AG04450 (cell line): Measurements from ENCODE around the gene SELENON. TPM values are rescaled to one million over a fixed set of nuclear protein-coding genes. Genes with fewer than 3 reads are reported as not detected.

Experiments used
- CTCF ChIA-PET: fragments of 300-600, 350-600 bp; formaldehyde crosslinking; extraction: SDS; loops from one replicate; lab custom pipeline; 2022; ENCODE audit warnings: antibody characterized with exemption, inconsistent platforms; lab: Charles Lee
- POLR2A ChIA-PET: fragments of 350-600 bp; formaldehyde crosslinking; extraction: SDS; loops from one replicate; lab custom pipeline; 2021; ENCODE audit warnings: antibody characterized with exemption, inconsistent platforms; lab: Yijun Ruan, JAX
- DNase-seq: peaks from one replicate; pipeline ENCODE4 v3.0.0-alpha.2; 2011; ENCODE audit warnings: low read depth, low spot score
- H3K27ac ChIP-seq: one replicate; pipeline ENCODE4 v1.5.1; 2012; ENCODE audit warnings: low read depth, low read length, control low read depth
- H3K27me3 ChIP-seq: one replicate; pipeline ENCODE4 v1.6.0; 2012; ENCODE audit warnings: low read length; ENCODE audit not compliant: control insufficient read depth, insufficient read depth
- H3K4me3 ChIP-seq: 2 replicates; pipeline ENCODE4 v1.5.1; 2011; ENCODE audit warnings: mild to moderate bottlenecking, low read depth, low read length, control low read depth
- H3K9me3 ChIP-seq: 2 replicates; pipeline ENCODE4 v1.5.1; 2012; ENCODE audit warnings: low read length; ENCODE audit not compliant: control insufficient read depth, insufficient read depth
- polyA plus RNA-seq: library from polyadenylated mRNA; depleted of rRNA; stranded (reverse); fragments of >200 nt; gene quantifications from 2 replicates; pipeline ENCODE4 v1.2.3, GENCODE V29; 2011
- TF ChIP-seq, protein P1 (sequence below): IDR thresholded peaks from 2 replicates; pipeline ENCODE4 v1.5.1; 2011; ENCODE audit warnings: low read depth, low read length, control low read depth, inconsistent platforms

Gene SELENON
- polyA plus RNA-seq, 1 experiment = 36.3 TPM

DNA sequence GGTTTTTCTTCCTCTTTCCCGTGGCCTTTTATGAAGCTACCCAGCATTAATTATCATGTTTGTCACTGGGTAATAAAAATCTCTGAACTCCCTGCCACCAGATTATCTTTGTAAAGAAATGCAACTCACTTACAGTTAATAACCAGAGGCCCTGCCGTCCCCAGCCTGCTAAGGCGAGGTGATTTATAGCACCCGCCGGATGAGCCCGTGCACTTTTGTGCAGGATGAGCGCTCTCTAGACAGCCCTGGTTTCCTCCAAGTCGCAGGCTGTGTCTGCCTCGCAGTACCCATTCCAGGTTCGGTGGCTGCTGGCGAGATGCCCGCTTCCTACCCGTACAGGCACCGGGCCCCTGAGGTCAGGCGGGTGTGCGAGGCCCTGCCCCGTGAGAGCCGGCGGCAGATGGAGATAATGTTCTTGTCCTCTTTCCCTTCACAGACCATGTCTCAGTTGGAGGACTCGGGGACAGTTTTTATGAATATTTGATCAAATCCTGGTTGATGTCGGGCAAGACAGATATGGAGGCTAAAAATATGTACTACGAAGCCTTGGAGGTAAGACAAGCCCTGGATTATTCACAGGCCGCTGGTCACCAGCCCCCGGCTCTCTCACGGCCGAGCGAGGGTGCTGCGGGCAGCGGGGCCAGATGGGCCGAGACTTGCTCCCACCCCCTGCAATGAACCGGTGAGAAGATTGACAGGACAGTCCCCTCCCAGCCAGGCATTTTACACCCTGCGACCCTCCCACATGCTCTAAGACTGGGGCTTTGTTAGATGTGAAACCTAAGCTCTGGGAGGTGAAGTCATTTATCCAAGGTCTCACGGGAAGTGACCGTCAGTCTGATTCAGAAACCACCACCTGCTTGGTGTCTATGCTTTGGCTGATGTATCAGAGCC lies 28.5 kb upstream of the SELENON start:
- no peak for DNase-seq
- Histone ChIP-seq H3K4me3 (no peak overlapping the region), H3K27ac (no peak overlapping the region), H3K9me3 (no peaks in the 10 kb centered on the region), H3K27me3 (peaks cover 3% of the 10 kb centered on the region)
- TF ChIP-seq, protein P1, sequence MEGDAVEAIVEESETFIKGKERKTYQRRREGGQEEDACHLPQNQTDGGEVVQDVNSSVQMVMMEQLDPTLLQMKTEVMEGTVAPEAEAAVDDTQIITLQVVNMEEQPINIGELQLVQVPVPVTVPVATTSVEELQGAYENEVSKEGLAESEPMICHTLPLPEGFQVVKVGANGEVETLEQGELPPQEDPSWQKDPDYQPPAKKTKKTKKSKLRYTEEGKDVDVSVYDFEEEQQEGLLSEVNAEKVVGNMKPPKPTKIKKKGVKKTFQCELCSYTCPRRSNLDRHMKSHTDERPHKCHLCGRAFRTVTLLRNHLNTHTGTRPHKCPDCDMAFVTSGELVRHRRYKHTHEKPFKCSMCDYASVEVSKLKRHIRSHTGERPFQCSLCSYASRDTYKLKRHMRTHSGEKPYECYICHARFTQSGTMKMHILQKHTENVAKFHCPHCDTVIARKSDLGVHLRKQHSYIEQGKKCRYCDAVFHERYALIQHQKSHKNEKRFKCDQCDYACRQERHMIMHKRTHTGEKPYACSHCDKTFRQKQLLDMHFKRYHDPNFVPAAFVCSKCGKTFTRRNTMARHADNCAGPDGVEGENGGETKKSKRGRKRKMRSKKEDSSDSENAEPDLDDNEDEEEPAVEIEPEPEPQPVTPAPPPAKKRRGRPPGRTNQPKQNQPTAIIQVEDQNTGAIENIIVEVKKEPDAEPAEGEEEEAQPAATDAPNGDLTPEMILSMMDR = no peak
- ChIA-PET CTCF (no interaction called here), POLR2A (no interaction called here)

DNA sequence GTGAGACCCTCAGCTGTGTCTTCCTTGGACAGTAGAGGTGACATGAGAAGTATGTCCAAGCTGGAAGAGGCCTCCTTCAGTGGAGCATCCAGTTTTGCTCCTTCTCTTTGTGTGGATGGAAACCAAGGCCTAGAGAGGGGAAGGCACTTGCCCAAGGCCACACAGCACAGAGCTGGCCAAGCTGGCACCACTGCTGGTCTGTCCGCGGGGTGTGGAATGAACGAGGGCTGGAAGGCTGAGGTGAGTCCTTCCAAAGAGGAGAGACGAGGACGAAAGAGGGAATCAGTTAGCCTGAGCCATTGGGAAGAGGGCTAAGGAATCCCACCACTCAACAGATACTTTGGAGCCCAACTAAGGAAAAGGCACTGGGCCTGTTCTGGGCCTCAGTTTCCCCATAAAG lies 27.8 kb upstream of the SELENON start:
- H3K27ac ChIP-seq = no peak overlapping the region
- POLR2A ChIA-PET = no interaction called here
- H3K9me3 ChIP-seq = no peaks in the 10 kb centered on the region
- CTCF ChIA-PET = no interaction called here
- no peak overlapping the region for H3K4me3 ChIP-seq
- TF ChIP-seq, protein P1 = no peak
- DNase-seq = no peak
- H3K27me3 ChIP-seq = peaks cover 3% of the 10 kb centered on the region

DNA sequence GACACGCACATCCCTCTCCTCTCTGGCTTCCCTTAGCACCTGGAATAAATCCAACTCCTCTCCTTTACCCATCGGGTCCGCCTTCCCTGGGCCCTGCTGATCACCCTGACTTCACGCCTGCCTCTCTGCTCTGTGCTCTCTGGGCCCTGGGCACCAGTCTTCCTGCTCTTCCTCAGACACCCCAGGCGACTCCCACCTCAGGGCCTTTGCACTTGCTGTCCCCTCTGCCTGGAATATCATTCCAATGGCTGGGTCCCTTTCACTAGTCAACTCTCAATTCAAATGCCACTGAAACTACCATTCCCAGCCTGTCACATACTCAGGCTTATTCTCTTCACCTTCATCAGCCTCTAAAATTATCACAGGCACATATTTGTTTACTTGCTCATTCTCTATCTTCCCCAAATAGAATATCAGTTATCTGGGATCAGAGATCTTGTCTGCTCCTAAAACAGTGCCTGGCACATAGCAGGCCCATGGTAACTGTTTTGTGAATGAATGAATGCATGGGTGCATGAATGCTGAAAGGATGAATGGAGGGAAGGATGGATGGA lies 27.2 kb upstream of the SELENON start:
- ChIA-PET CTCF (no interaction called here), POLR2A (no interaction called here)
- DNase-seq = no peak
- H3K27me3 ChIP-seq = peaks cover 3% of the 10 kb centered on the region
- TF ChIP-seq, protein P1 = no peak
- H3K27ac ChIP-seq = no peak overlapping the region
- H3K4me3 ChIP-seq = no peak overlapping the region
- no peaks in the 10 kb centered on the region for H3K9me3 ChIP-seq

- peaks cover 3% of the 10 kb centered on the region for H3K27me3 ChIP-seq
- TF ChIP-seq, protein P1 = no peak
- H3K4me3 ChIP-seq = no peak overlapping the region
- no peaks in the 10 kb centered on the region for H3K9me3 ChIP-seq
- no peak overlapping the region for H3K27ac ChIP-seq
- no peak for DNase-seq
- POLR2A ChIA-PET = no interaction called here
- CTCF ChIA-PET = no interaction called here
Observed at GRCh38 chr1:25773441-25774125, 26.4 kb upstream of the SELENON start.
